HG02571 (cell line): Measurements from ENCODE around the gene SNRNP25.
A peak's percentile ranks its signal among the peaks of the same experiment; 100 is the strongest.
"Not testable (repeated sequence)": the region's sequence is repeated elsewhere in the genome, so short reads cannot be mapped to it uniquely, and the experiment has no call there.

ENCODE experiments used
- ATAC-seq: cut with Tn5 transposase; IDR thresholded peaks from one replicate; pipeline ENCODE4 v1.9.1; 2021; ENCODE audit warnings: mild to moderate bottlenecking, moderate library complexity; ENCODE audit not compliant: unreplicated experiment

SNRNP25 gene

DNA sequence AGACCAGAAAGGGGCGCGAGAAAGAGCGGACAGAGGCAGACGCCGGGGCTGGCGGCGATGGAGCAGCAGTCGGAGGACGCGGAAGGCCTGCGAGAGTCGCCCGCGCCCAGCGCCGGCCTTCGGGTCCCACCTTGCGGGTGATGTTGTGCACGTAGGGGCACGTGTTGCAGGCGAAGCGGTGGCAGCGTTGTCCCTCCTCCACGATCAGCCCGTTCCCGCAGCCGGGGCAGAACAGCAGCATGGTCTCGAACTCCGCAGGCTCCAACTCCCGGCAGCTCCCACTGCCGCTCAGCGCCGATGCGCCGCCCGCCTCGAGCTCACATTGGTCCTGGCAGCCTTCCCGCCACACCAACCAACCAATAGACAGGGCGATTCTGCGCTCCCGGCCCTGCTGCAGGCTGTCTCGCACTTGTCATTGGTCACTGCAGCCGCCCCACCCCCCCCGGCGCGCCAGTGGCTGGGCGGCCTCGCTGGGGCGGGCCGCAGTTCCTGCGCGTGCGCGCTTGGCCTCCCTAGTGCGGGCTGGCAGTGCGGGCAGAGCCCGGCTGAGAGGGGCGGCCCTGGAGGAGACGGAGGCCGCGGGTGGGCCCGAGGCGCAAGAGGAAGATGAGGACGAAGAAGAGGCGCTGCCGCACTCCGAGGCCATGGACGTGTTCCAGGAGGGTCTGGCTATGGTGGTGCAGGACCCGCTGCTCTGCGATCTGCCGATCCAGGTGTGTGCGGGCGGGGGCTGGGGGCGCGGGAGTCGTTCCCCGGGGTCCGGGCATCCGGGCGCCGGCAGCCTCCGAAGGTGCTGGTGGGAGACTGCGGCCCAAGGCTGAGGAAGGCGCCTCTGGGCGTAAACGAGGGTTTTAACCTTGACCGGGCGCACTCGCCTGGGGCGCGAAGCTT, at the start of gene SNRNP25, which contains the start of gene POLR3K:
TSS of gene SNRNP25 (plus strand) at position 483 of the 891 bp plus-strand sequence. CDS start at position 672, 189 bp downstream.
TSS of gene POLR3K (minus strand) at position 263 of the 891 bp plus-strand sequence. CDS start at position 241, 22 bp downstream.
- peak; percentile 86 for ATAC-seq

GRCh38 chr16:9903-10665, 43.5 kb upstream of the SNRNP25 start:
- ATAC-seq: no peak

GRCh38 chr16:10772-11171, 42.9 kb upstream of the SNRNP25 start:
- ATAC-seq: not testable (repeated sequence)

DNA sequence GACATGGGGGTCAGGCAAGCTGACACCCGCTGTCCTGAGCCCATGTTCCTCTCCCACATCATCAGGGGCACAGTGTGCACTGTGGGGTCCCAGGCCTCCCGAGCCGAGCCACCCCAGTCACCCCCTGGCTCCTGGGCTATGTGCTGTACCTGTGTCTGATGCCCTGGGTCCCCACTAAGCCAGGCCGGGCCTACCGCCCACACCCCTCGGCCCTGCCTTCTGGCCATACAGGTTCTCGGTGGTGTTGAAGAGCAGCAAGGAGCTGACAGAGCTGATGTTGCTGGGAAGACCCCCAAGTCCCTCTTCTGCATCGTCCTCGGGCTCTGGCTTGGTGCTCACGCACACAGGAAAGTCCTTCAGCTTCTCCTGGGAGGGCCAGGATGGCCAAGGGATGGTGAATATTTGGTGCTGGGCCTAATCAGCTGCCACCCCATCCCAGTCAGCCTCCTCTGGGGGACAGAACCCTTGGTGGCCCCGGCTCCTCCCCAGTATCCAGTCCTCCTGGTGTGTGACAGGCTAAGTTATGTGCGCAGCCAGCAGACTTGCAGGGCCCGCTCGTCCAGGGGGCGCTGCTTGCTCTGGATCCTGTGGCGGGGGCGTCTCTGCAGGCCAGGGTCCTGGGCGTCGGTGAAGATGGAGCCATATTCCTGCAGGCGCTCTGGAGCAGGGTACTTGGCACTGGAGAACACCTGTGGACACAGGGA, 36.4 kb upstream of the SNRNP25 start:
- not testable (repeated sequence) for ATAC-seq

DNA sequence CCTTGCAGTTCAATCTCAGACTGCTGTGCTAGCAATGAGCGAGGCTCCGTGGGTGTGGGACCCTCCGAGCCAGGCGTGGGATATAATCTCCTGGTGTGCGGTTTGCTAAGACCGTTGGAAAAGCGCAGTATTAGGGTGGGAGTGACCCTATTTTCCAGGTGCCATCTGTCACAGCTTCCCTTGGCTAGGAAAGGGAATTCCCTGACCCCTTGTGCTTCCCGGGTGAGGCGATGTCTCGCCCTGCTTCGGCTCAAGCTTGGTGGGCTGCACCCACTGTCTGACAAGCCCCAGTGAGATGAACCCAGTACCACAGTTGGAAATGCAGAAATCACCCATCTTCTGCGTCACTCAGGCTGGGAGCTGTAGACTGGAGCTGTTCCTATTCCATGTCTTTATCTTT, 32.7 kb upstream of the SNRNP25 start:
- not testable (repeated sequence) for ATAC-seq

- not testable (repeated sequence) for ATAC-seq
Measured at GRCh38 chr16:24151-24550, 29.5 kb upstream of the SNRNP25 start.

DNA sequence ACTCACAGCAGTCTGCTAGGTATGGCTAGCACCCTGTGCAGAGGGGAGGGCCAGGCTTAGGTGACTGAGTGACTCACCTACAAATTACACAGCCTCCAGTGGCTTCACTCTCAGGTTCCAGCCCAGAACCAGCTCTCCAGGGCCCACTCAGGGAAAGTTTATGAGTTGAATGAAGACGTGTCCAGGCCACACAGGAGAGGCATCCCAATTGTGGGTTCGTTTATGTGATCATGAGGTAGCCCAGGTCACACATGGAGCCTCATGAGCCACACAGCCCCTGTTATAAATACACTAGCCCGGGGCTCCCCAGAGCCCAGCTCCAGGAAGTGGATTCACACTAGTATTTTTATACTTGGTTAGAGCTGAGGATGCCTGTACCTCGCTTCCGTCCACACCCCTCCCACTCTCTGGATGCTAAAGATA, 27.7 kb upstream of the SNRNP25 start:
- not testable (repeated sequence) for ATAC-seq

- not testable (repeated sequence) for ATAC-seq
Measured at GRCh38 chr16:30627-31026, 23.0 kb upstream of the SNRNP25 start.

DNA sequence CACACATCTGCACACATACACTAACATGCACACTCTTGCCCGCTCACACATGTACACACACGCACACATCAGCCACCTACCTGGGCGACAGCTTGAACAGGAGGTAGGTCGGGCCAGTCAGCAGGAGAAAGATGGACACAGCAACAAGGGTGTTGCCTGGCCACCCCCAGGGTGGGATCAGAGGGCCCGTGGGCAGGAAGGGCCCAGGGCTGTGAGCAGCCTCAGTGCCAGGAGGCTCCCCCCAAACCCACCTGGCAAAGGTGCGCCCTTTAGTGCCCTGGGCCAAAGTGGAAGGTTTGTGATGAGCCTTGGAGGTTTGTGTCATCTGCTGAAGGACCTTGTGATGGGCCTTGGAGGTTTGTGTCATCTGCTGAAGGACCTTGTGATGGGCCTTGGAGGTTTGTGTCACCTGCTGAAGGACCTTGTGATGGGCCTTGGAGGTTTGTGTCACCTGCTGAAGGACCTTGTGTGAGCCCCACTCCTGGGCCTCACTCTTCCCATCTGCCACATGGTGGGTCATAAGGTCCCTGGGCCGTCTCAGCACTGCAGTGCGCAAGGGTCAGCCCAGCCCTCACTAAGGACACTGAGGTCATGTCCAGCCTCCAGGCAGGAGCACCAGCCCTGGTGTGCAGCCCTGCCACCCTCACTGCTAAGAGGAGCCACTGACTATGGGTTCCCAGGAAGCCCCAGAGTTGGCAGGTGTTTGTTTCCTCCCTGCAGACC, 20.3 kb upstream of the SNRNP25 start:
- ATAC-seq: not testable (repeated sequence)

DNA sequence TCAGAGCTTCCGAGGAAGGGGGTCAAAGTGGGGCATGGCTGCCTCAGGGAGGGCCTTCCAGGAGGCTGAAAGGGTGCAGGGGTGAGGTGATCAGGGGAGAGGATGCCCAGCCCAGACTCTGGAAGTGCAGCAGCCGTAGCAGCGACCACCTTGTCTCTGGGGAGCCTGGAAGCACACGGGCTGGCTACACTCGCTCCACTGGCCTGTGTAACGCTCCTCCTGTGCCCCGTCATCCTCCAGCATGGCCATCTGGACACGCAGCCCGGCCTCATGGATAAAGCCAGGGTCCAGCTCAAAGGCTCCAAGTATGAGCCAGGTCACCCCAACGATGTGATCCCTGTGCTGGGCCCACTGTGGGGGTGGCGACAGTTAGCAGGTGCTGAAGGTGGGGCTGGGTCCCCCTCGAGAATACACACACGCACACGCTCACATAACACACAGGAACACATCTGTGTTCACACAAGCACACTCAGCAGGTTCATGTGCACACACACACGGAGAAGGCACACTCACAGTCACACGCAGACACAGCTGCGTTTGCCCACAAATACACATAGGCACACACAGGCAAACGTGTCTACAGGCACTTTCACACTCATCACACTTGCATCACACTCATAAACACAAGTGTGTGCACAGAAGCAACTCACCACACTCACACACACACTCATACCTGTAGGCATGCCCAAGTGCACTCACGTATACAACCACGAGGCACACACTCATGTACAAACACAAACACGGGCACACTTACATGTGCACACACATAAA, 19.6 kb upstream of the SNRNP25 start:
- no peak for ATAC-seq

GRCh38 chr16:34648-34987, 19.0 kb upstream of the SNRNP25 start:
- ATAC-seq: no peak

DNA sequence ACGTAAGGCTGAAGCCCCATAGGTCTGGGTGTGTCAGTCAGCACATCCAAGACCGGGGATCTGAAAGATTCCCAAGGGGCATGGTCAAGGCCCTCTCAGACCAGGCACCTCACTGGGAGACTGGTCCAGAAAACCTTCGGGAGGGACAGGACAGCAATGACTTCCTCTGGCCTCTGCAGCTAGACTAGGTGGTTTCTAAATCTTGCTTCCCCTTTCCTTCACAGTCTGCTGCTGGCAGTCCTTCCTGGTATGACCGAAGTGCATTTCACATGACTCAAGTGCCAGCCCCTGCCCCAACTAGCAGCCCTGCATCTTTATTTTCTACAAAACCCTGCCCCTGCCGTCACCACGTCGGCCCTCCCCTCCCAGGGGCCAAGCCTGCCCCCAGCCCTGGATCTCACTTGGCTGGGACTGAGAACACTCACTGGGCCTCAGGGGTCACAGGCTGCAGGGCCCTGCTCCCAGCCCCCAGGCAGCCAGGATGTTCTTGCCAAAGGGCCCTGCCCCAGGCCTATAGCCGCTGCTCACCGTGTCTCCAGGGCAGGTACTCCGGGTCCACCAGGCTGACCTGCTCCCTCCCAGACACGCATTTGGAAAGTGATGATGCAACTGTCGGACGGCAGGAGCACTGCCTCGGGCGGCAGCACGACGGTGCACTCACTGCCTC, 18.5 kb upstream of the SNRNP25 start:
- ATAC-seq: no peak

GRCh38 chr16:35678-36305, 17.8 kb upstream of the SNRNP25 start:
- no peak for ATAC-seq

DNA sequence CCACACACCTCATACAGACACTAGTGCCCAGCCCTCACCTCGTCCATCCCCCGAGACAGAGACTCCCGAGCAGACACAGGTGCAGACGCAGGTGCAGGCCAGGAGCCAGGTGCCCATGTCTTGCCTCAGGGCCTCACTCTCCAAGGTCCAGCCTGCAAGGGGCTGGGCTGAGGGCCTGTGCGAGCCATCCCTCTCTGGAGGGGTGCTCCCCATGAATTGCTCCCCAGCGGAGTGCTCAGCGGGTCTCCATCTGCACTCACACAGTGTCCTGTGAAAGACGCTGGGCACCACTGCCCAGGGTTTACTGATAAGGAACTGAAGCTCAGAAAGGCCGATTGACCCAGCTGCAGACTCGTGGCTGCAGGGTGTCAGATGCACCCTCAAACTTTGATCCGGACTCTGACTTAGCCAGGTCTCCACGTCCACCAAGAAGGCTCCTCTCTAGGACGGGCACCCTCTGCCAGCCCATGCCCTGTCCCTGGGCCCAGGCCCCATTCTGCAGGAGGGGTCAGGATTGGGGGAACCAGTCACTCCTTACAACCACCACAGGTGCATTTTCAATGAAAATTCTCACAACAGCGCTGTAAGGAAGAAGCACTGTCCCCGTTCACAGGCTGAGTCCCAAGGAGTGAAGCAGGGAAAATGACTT, 17.2 kb upstream of the SNRNP25 start:
- no peak for ATAC-seq

GRCh38 chr16:37511-37910, 16.1 kb upstream of the SNRNP25 start:
- ATAC-seq: no peak

GRCh38 chr16:38206-38605, 15.4 kb upstream of the SNRNP25 start:
- not testable (repeated sequence) for ATAC-seq

DNA sequence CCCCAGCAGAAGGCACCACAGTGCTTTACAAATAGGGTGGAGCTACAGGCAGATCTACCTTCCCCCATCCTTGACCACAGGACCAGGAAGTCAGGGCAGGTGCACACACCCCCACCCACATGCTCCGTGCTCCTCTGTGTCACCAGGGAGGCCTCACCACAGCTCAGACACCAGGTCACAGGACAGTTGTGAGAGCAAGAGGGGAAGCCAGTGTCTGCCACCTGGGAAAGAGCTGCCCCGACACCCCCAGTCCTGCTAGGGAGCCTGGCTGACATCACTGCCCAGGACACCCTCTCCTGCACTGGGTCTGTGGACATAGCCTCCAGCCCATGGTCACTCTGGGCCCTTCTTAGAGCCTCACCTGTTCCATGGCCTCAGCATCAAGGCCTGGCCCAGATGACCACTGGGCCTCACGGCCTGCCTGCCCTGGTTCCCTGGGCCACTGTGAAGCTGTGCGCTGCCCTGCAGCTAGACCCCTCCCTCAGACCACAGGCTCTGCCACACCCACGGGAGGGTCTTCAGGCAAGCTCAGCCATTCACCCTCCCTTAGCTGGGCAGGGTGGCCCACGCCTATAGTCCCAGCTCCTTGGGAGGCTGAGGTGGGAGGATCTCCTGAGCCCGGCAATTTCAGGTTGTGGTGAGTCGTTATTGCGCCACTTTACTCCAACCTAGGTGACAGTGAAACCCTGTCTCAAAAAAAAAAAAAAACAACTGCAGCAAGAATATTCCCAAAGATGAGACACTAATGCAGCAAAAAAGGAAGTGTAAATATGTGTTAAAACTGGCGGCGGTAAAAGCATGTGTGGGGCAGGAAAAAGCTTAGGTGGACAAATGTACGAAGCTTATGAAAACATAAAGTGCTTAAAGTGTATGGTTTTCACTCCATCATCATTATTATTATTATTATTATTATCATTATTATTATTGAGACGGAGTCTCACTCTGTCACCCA, 14.4 kb upstream of the SNRNP25 start:
- ATAC-seq: peak; percentile 61
